ENCODE measurements around the gene ZSCAN16. TPM values are rescaled to one million over a fixed set of nuclear protein-coding genes. Genes with fewer than 3 reads are reported as not detected.
A peak's percentile ranks its signal among the peaks of the same experiment; 100 is the strongest.

Gene ZSCAN16
- total and polyA plus RNA-seq, 9 of the 15 experiments (the other 6 are each of a cell fraction or from before 2014, with no cell fraction given) = 0.08 TPM; not detected in 8

DNA sequence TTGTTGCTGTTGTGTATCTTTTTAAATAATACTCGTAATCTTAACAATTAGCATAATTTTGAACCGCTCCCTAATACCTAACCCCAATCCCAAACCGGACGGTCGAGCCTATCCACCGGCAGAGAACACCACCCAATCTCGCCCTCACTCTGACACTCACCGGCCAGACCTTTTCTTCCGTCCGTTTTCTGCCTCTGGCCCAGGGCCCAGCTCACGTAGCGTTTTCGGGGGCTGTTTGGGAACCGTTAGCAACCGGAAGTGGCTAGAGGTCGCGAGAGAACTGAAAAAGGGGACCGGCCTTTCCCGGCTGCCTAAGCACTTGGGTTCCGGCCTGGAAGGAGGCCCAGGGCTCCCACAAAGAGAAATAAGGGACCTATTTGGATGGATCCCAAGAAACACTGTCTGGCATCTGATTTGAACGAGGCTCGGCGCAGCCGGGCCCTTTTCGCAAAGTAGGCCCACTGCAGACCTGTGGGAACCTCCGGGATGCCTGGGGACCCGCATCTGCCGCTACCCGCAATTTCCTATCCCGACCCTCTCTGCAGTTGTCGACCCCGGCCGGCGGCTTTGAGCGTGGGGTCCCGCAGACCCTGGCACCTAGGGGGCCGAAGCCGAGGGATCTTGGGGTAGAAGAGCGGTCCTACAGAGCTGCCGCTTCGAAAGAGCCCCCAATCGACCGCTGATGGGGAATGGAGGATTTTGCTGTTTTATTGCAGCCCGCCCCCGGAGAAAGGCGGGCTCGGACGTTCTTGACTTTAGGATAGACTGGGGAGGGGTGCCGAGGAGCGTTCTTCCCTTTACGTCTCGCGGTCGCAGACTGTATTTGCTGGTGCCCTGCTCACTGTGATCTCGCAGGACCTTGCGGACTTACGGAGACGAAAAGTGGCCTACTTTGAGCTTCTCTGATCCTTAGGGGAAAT lies 12.4 kb downstream of the ZSCAN16 start (continued):
- TF ChIP-seq, protein P1, sequence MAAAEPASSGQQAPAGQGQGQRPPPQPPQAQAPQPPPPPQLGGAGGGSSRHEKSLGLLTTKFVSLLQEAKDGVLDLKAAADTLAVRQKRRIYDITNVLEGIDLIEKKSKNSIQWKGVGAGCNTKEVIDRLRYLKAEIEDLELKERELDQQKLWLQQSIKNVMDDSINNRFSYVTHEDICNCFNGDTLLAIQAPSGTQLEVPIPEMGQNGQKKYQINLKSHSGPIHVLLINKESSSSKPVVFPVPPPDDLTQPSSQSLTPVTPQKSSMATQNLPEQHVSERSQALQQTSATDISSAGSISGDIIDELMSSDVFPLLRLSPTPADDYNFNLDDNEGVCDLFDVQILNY (CRISPR knock-in tag; IDR thresholded peaks at IDR 0.05) = no peak
- TF ChIP-seq JUNB (CRISPR knock-in tag; conservative IDR thresholded peaks at IDR 0.05) = no peak
- peak in 1 of 2 experiments; percentile 62; a peak in 2 of 4 replicates for TF ChIP-seq SRF (CRISPR knock-in tag; IDR thresholded peaks at IDR 0.05)
- TF ChIP-seq ZFP30 (CRISPR knock-in tag; IDR thresholded peaks at IDR 0.05; ENCODE audit: borderline replicate concordance) = no peak
- TF ChIP-seq SMARCC2 (IDR thresholded peaks at IDR 0.05; ENCODE audit: low read depth) = no peak
- peak in 1 of 2 experiments; percentile 9; a peak in 2 of 4 replicates for TF ChIP-seq NRF1 (conservative IDR thresholded peaks at IDR 0.05 in 1 of 2, IDR thresholded peaks at IDR 0.05 in 1 of 2)
- peak; percentile 43 to 52; a peak in 3 of 4 replicates for TF ChIP-seq KDM1A (IDR thresholded peaks at IDR 0.05)
- TF ChIP-seq, protein P2, sequence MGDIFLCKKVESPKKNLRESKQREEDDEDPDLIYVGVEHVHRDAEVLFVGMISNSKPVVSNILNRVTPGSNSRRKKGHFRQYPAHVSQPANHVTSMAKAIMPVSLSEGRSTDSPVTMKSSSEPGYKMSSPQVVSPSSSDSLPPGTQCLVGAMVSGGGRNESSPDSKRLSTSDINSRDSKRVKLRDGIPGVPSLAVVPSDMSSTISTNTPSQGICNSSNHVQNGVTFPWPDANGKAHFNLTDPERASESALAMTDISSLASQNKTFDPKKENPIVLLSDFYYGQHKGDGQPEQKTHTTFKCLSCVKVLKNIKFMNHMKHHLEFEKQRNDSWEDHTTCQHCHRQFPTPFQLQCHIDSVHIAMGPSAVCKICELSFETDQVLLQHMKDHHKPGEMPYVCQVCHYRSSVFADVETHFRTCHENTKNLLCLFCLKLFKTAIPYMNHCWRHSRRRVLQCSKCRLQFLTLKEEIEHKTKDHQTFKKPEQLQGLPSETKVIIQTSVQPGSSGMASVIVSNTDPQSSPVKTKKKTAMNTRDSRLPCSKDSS (IDR thresholded peaks at IDR 0.05; ENCODE audit: low read depth, partially characterized antibody) = no peak
- peak; percentile 87; the same call in 1 of the 2 replicates for TF ChIP-seq GTF2F1 (IDR thresholded peaks at IDR 0.05; ENCODE audit: low read depth, low read length)
- peak; percentile 59 for TF ChIP-seq SIRT6 (IDR thresholded peaks at IDR 0.05; ENCODE audit: low read depth, low read length)
- no peak for TF ChIP-seq BRF1 (IDR thresholded peaks at IDR 0.05; ENCODE audit: borderline replicate concordance, extremely low read depth, insufficient read length)
- no peak for TF ChIP-seq ZNF785 (CRISPR knock-in tag; IDR thresholded peaks at IDR 0.05)
- TF ChIP-seq, protein P3, sequence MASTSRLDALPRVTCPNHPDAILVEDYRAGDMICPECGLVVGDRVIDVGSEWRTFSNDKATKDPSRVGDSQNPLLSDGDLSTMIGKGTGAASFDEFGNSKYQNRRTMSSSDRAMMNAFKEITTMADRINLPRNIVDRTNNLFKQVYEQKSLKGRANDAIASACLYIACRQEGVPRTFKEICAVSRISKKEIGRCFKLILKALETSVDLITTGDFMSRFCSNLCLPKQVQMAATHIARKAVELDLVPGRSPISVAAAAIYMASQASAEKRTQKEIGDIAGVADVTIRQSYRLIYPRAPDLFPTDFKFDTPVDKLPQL (IDR thresholded peaks at IDR 0.05; ENCODE audit: extremely low read depth, insufficient read length) = no peak
- peak in 2 of 3 experiments; percentile 69 to 75 for TF ChIP-seq YY1 (IDR thresholded peaks at IDR 0.05; ENCODE audit: borderline replicate concordance in 1 of 3, control insufficient read depth in 1 of 3, extremely low read depth in 1 of 3, insufficient read depth in 3 of 3, insufficient read length in 1 of 3, insufficient replicate concordance in 2 of 3, low read depth in 1 of 3, low read length in 2 of 3)
- TF ChIP-seq, protein P4, sequence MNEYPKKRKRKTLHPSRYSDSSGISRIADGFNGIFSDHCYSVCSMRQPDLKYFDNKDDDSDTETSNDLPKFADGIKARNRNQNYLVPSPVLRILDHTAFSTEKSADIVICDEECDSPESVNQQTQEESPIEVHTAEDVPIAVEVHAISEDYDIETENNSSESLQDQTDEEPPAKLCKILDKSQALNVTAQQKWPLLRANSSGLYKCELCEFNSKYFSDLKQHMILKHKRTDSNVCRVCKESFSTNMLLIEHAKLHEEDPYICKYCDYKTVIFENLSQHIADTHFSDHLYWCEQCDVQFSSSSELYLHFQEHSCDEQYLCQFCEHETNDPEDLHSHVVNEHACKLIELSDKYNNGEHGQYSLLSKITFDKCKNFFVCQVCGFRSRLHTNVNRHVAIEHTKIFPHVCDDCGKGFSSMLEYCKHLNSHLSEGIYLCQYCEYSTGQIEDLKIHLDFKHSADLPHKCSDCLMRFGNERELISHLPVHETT (CRISPR knock-in tag; conservative IDR thresholded peaks at IDR 0.05 in 1 of 2, IDR thresholded peaks at IDR 0.05 in 1 of 2) = peak in 1 of 2 experiments; percentile 95; a peak in 2 of 4 replicates
- no peak for TF ChIP-seq PPARD (CRISPR knock-in tag; IDR thresholded peaks at IDR 0.05)
- TF ChIP-seq MCM5 (IDR thresholded peaks at IDR 0.05; ENCODE audit: low read depth) = no peak
- TF ChIP-seq CREBBP (IDR thresholded peaks at IDR 0.05; ENCODE audit: low read depth, low read length) = no peak
- peak; percentile 95 for TF ChIP-seq NR2C1 (IDR thresholded peaks at IDR 0.05)
- TF ChIP-seq NR2C1 (tag; IDR thresholded peaks at IDR 0.05) = peak; percentile 98
- TF ChIP-seq NFIX (CRISPR knock-in tag; IDR thresholded peaks at IDR 0.05; ENCODE audit: low read depth) = peak; percentile 83
- no peak for TF ChIP-seq ZNF184 (CRISPR knock-in tag; IDR thresholded peaks at IDR 0.05)
